MM.1S (cell line): ENCODE results near the gene KRTAP2-4.

Source experiments
- CTCF ChIP-seq: fragments of 300-600 bp; sonication (generic); IDR thresholded peaks from 2 replicates; pipeline ENCODE4 v1.5.1; 2016; ENCODE audit warnings: antibody characterized with exemption, low read length, mixed read lengths
- EZH2 ChIP-seq: fragments of 300-600 bp; sonication (generic); optimal IDR thresholded peaks from 2 replicates; pipeline ENCODE3; 2017; ENCODE audit warnings: low read depth, mild to moderate bottlenecking, antibody characterized with exemption, low read length, mixed read lengths

GRCh38 chr17:41019415-41019814, 46.3 kb downstream of the KRTAP2-4 start:
- TF ChIP-seq CTCF, result no peak
- no peak for TF ChIP-seq EZH2
